GM19372 (cell line): ENCODE data around the gene MRPL37.
"Not testable (repeated sequence)": the region's sequence is repeated elsewhere in the genome, so short reads cannot be mapped to it uniquely, and the experiment has no call there.

Source experiments
- ATAC-seq: cut with Tn5 transposase; IDR thresholded peaks from one replicate; pipeline ENCODE4 v1.9.1; 2021; ENCODE audit warnings: mild to moderate bottlenecking, low read depth, moderate library complexity; ENCODE audit not compliant: unreplicated experiment

Gene MRPL37

DNA sequence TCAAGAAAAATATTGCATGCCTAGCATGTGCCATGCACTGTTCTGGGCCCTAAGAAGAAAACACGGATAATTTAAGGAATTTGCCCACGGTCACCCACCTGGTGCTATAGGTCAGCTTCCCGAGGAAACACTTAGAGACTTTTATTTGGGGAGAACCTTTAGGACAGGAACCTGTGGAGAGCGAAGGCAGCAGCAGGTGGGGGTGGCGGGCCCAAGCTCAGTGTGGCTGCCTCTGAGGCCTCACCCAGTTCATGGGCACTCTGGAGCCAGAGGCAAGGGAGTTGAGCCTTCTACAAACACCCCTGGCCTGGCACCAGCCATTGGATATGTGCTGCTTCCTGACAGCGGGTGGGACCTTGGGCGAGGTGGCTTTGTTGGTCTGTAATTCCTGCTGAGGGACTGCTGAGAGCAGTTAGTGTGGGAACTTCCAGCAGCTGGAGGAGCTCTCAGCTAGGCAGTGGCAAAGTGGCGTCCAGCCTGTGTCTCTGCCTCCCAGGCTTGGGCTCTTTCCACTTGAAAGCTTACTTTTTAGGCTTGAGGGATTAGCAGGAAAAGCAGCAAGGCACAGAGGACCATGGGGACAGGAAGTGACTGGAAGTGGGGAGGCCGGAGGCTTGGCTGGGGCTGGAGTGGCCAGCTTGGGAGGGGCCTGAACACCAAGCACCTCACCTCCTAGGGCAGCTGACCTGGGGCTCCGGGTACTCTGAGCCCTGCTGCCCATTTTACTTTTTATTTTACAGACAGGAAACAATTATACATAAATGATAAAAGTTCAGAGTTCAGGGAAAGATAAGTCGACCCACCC, 19.1 kb downstream of the MRPL37 start:
- ATAC-seq = no peak

GRCh38 chr1:54219688-54220003, 19.7 kb downstream of the MRPL37 start:
- ATAC-seq = no peak

- no peak for ATAC-seq
These were observed 20.2 kb downstream of the MRPL37 start for GRCh38 chr1:54220004-54220811.

GRCh38 chr1:54221113-54221834, 21.3 kb downstream of the MRPL37 start:
- ATAC-seq = no peak

DNA sequence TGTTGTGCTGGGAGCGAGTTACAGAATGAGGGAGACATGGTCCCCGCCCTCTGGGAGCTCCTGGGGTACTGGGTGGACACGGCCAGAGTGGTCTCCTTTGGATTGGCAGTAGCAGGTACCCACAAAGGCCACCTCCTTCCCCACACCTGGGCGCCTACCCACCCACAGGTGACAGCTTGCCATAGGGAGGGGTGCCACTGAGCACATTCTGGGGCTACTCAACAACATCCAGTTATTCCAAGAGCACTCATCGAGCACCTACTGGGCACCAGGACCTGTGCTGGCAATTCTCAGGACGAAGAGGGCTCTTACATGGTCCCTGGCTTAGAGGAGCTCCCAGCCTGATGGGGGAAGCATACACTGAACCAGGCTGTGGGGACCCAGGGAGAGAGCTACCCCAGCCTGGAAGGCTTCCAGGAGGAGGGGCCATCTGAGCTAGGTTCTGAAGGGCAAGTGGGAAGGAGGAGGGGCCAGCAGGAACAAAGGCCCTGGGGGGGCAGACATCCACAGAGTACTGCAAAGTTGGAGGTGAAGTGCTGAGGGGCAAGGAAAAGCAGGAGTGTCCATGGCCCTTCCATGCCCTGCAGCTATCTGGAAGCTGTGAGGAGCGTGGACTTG, 22.0 kb downstream of the MRPL37 start:
- ATAC-seq = no peak

DNA sequence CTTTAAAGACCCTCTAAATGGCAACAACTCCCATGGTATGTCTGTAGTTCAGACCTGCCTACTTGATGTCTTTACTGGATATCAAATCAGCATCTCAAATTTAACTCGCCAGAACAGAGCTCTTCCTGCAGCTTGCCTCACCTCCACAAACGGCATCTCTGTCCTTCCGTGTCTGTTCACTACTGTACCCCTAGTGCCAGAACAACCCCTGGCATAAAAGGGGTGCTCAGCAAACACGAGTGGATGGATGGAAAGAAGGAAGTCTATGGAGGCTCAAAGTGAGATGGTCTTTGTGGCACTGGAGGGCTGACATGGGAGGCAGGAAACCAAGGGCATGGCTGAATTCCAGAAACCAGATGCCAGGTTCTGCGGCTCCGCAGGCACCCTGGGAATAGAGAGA, 22.7 kb downstream of the MRPL37 start:
- ATAC-seq = no peak

DNA sequence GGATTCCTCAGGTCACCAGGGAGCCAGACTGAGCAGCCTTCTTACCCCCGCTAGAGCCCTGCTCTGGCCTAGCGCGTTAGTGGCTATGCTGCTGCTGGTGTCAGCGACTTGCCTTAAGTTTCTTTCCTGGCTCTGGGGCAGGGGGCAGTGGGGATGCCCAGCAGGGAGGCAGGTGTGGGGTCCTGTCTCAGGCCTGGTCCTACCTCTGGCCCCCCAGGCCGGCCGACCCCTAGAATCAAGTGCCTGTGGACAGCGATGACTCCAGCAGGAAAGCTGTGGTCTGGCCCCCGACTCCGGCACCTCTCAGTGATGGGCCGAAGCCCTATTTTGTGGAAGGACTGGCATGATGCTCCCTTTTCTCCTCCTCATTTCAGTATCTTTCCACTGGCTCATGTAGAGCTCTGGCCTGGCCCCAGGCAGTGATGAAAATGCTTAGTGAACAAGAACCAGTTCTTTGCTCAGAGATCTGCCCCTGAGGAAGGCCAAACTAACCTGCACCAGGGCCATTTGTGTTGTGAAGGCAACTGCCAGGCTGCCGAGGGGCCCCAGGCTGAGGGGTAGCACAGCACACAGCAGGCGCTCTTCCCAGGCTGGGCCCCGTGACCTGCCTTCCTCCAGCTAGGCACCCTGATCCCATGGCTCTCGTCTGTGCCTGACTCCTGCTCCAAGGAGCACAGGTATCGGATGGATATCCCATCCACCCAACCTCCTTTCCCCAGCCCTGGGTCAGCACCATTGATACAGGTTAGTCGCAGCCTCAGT, 23.7 kb downstream of the MRPL37 start:
- ATAC-seq = no peak

DNA sequence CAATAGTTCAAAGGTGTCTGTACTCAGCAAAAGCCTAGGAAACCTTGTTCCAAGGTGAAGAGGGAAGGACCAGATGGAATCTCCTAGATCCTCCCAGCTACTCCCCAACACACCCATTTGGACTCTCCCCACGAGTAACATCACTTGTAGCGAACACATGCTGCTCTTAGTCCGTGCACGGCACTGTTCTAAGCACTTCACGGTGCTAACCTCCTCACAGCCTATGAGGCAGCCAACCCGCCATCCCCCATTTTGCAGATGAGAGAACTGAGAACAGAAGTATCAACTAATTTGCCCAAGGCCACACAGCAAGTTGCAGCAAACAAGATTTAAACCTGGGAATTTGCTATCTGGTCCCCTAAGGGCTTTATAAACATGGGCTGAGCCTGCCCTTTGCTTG, 24.3 kb downstream of the MRPL37 start:
- no peak for ATAC-seq

DNA sequence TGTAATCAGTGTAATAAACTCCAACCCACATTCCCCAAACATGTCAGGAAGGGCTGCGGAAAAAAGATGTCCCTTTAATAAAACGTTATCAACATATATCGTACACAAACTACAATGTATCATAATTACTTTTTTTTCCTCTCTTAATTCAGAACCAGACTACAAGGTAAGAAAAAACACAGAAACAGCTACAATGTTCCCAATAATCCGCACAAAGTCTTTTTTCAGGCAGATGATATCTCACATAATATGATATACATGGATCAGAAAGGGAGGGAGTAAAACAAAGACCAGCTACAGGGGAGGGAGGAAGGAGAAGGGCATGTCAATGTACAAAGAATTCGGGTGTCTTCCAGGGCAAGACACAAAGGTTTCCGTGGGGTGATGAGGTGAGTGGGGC, 25.4 kb downstream of the MRPL37 start:
- no peak for ATAC-seq

- no peak for ATAC-seq
These were observed 26.1 kb downstream of the MRPL37 start for GRCh38 chr1:54225986-54226559.

GRCh38 chr1:54227091-54227602, 27.2 kb downstream of the MRPL37 start:
- ATAC-seq = no peak

DNA sequence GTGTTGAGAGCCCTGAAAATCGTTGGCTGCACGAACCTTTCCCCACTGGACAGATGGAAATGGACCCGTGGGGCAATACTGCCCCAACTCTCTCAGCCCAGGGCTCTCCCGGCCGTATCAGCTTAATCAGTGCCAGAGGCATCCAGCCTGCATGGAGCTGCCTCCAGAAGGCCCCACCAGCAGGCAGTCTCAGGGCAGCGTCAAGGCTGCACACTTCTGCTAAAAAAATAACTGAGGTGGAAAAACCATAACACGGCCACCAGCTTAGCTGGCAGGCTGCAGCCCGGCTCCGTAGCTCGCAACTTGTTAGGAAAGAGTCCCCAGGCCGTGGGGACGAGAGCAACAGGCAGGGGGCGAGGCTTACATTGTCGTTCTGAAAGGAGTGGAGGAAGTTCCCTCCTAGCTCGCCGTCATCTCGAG, 27.9 kb downstream of the MRPL37 start:
- no peak for ATAC-seq

DNA sequence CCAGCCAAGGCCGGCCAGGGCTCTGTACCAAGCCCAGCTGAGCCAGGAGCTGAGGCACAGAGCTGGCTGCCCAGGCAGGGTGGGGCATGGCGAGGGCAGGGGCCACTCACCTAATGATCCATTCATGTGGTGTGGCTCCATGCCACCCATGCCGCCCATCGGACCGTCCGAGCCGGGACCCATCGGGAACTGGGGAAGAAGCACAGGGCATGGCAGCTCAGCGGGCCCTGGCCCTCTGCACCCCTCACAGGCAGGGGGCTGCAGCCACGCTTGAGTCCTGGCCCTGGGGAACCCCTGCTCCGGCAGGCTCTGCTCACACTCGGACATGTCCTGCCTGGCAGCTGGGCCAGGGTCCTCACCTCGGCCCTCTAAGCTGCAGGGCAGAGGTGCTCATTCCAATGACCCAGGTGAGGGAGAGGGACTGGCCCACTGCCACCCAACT, 28.7 kb downstream of the MRPL37 start:
- no peak for ATAC-seq

GRCh38 chr1:54229281-54229891, 29.4 kb downstream of the MRPL37 start:
- ATAC-seq = no peak

GRCh38 chr1:54230507-54231339, 30.8 kb downstream of the MRPL37 start:
- ATAC-seq = no peak

DNA sequence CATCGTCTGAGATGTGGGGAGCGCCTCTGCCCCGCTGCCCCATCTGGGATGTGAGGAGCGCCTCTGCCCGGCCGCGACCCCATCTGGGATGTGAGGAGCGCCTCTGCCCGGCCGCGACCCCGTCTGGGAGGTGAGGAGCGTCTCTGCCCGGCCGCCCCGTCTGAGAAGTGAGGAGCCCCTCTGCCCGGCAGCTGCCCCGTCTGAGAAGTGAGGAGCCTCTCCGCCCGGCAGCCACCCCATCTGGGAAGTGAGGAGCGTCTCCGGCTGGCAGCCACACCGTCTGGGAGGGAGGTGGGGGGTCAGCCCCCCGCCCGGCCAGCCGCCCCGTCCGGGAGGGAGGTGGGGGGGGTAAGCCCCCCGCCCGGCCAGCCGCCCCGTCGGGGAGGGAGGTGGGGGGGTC, 33.2 kb downstream of the MRPL37 start:
- not testable (repeated sequence) for ATAC-seq

GRCh38 chr1:54234284-54234683, 34.3 kb downstream of the MRPL37 start:
- no peak for ATAC-seq

DNA sequence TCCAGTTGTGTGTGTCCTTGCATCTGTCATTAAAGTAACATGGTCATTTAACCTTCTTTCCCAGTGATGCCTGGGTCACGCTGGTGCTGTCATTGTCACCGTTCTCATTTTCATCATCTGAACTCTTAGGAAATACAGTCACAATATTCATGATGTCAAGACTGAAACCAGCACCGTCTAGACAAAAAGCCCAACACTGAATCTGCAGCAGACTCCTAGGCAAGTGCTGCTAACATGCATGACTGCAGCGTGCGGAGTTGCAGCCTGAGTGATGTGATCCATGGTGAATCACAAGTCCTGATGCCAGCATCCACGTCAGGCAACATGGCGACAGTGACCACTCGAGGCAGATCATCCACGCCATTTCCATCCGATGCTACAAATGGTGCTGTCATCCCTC, 37.6 kb downstream of the MRPL37 start:
- no peak for ATAC-seq
